GM19452 (cell line): ENCODE data around the gene P3H2.
"Not testable (repeated sequence)": the region's sequence is repeated elsewhere in the genome, so short reads cannot be mapped to it uniquely, and the experiment has no call there.

Experiments
- ATAC-seq: cut with Tn5 transposase; IDR thresholded peaks from one replicate; pipeline ENCODE4 v1.9.1; 2021; ENCODE audit not compliant: unreplicated experiment

Gene P3H2, protein sequence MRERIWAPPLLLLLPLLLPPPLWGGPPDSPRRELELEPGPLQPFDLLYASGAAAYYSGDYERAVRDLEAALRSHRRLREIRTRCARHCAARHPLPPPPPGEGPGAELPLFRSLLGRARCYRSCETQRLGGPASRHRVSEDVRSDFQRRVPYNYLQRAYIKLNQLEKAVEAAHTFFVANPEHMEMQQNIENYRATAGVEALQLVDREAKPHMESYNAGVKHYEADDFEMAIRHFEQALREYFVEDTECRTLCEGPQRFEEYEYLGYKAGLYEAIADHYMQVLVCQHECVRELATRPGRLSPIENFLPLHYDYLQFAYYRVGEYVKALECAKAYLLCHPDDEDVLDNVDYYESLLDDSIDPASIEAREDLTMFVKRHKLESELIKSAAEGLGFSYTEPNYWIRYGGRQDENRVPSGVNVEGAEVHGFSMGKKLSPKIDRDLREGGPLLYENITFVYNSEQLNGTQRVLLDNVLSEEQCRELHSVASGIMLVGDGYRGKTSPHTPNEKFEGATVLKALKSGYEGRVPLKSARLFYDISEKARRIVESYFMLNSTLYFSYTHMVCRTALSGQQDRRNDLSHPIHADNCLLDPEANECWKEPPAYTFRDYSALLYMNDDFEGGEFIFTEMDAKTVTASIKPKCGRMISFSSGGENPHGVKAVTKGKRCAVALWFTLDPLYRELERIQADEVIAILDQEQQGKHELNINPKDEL

DNA sequence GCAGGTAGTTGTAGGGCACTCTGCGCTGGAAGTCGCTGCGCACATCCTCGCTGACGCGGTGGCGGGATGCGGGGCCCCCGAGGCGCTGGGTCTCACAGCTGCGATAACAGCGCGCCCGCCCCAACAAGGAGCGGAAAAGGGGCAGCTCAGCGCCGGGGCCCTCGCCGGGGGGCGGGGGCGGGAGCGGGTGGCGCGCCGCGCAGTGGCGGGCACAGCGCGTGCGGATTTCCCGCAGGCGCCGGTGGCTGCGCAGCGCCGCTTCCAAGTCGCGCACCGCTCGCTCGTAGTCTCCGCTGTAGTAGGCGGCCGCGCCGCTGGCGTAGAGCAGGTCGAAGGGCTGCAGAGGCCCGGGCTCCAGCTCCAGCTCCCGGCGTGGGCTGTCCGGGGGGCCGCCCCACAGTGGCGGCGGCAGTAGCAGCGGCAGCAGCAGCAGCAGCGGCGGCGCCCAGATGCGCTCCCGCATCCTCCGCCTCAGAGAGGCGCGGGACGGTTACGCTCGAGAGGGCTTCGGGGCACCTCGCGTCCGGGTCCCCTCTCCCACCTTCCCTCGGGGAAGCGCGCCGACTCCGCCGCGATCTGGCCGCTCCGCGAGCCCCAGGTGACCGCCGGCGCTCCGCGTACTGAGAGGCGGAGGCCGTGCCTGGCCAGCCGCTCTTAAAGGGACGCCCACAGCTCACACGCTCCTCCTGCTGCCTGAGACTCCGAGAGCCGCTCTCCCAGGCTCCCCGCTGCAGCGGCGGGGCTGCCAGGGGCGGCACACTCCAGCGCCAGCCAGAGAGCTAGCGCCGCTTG, at the start of gene P3H2:
Gene P3H2 (minus strand): TSS at position 629 of the 792 bp plus-strand sequence. CDS start 166 bp downstream, at position 463.
- peak; percentile 78 for ATAC-seq

- ATAC-seq = peak; percentile 79
Measured at GRCh38 chr3:190169877-190170276, 49.2 kb upstream of the P3H2 start.

- peak; percentile 10 for ATAC-seq
Measured at GRCh38 chr3:190169243-190169642, 48.5 kb upstream of the P3H2 start.

DNA sequence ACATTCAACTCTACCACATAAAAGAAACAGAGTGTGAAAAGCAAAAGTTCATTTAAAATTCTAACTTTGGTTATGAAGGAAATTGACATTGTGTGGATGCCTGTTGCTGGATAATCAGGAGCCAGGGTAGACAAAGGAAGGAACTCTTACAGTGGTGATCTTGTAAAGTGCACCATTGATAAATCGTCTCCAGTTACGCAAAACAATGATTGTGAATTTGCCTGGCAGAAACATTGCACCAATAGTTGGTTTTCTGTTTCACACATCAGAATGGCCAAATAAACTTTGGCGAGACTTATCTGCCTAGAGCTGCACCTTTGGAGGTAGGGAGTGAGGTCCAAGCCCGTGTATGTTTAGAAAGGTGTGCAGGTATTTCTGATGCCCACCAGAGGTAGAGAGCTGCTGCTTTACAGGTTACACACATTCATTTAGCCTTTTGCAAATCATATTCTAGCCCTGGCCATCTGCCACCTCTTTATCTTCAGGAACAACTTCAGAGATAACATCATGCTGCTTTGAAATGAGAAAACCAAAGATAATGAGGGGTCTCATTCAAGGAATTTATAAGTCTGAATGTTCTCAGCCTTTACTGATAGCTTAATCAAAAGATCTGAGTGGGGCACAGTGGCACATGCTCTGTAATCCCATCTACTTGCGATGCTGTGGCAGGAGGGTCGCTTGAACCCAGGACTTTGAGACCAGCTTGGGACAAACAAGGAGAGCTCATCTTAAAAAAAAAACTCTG, 47.4 kb upstream of the P3H2 start:
- ATAC-seq = no peak

DNA sequence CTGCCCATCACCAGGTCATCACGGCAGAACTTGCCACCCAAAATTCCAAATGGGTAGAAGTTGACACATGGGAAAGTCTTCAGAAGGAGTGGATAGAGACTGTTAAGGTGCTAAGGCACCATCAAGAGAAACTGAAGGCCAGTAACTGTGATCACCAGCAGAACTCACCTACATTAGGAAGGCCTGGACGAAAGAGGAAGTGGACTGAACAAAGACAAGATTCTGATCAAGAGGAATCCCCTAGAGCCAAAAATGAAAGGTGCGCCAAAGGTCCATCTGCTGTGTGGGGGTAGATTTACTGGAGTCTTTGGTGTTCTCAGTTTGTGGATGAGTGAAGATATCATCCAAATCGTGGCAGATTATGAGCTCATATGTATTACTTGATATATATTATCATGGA, 46.3 kb upstream of the P3H2 start:
- ATAC-seq = no peak

GRCh38 chr3:190165253-190165652, 44.6 kb upstream of the P3H2 start:
- ATAC-seq = no peak

DNA sequence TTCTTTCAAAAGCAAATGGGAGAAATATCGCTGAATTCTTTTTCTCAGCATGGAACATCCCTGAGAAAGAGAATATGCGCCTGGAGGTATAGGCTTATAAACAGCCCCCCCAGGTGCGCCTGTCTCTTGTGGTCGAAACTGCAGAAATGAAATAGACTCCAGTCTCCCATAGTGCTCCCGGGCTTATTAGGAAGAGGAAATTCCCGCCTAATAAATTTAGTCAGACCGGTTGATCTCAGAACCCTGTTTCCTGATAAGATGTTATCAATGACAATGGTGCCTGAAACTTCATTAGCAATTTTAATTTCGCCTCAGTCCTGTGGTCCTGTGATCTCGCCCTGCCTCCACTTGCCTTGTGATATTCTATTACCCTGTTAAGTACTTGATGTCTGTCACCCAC, 41.3 kb upstream of the P3H2 start:
- not testable (repeated sequence) for ATAC-seq

- ATAC-seq = no peak
Measured at GRCh38 chr3:190159902-190160435, 39.3 kb upstream of the P3H2 start.

DNA sequence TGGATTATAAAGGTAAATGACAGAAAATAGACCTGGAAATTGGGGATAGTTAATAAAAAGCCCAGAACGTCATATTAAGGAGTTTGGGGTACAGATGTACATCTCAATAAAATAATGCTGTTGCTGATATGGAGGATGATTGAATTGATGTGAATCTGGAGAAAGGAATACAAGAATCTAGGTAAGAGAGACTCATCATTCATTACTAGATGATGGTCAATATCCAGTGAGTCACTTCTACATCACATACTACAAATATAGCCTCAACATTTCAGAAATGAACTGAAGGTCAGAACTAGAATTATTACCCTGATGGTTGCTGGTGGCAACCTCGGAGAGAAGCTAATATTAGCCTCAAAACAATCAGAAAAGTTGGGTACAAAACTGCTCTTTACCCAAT, 37.6 kb upstream of the P3H2 start:
- ATAC-seq = no peak

DNA sequence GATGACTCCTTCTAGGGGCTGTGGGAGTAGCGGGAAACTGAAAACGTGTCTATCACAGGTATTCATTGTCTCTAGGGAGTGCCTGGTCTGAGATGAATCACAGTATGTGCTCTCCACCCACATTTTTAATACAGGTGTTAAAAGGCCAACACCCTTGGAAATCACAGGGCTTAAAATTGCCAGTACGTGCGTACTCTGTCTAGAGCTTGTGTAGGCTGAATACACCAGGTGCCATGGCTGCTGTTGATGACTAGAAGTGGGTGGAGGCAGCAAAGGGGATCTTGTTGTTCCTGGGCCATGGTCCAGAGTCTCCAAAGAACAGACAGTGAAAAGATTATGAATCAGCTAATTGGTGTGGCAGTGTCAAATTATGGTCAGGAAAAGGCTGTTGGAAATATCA, 35.1 kb upstream of the P3H2 start:
- no peak for ATAC-seq

GRCh38 chr3:190150681-190151080, 30.0 kb upstream of the P3H2 start:
- ATAC-seq = no peak

DNA sequence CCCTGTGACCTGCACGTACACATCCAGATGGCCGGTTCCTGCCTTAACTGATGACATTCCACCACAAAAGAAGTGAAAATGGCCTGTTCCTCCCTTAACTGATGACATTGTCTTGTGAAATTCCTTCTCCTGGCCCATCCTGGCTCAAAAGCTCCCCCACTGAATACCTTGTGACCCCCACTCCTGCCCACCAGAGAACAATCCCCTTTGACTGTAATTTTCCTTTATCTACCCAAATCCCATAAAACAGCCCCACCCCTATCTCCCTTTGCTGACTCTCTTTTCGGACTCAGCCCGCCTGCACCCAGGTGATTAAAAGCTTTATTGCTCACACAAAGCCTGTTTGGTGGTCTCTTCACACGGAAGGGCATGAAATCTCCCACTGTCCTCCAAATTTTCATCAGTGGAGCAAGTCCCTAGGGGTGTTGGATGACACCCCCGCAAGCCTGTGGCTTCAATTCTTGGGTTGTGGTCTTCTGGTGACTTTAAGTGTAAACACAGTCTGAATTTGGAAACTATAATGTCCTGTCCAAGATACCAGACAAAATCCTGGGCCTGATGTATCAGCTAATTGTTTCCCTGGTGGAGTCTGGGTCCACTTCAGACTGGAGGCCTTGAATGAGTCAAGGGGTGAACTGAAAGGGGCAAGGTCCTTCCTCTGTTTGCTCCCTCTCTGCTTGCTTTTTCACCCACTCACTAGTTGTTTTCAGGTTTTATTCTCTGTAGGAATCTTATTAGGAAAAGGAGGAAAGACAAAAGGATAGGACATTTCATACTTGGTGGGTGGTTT, 29.3 kb upstream of the P3H2 start:
- not testable (repeated sequence) for ATAC-seq

DNA sequence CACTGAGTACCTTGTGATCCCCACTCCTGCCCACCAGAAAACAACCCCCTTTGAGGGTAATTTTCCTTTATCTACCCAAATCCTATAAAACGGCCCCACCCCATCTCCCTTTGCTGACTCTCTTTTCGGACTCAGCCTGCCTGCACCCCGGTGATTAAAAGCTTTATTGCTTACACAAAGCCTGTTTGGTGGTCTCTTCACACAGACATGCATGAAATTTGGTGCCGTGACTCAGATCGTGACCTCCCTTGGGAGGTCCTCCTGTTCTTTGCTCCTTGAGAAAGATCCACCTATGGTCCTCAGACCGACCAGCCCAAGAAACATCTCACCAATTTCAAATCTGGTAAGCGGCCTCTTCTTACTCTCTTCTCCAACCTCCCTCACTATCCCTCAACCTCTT, 24.1 kb upstream of the P3H2 start:
- ATAC-seq = not testable (repeated sequence)

GRCh38 chr3:190142041-190142440, 21.3 kb upstream of the P3H2 start:
- ATAC-seq = no peak

GRCh38 chr3:190139365-190139764, 18.7 kb upstream of the P3H2 start:
- no peak for ATAC-seq

DNA sequence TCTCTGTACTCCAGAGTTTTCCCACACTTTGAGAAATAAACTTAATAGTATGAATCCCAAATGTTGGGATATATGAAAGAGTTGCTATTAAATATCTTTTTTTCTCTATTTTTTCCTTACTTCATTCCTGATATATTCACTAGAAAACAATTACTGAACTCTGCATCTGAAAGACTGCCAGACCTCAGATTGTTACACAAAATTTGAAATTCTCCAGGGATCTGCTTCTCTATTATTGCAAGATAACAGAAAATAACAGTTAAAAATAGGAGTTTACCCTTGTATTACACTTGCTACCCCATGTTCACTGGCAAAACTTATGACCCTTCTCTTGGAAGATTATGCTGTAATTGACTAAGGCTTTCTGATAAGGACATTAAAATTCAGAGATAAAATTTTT, 11.7 kb upstream of the P3H2 start:
- no peak for ATAC-seq

GRCh38 chr3:190131329-190131728, 10.6 kb upstream of the P3H2 start:
- no peak for ATAC-seq

DNA sequence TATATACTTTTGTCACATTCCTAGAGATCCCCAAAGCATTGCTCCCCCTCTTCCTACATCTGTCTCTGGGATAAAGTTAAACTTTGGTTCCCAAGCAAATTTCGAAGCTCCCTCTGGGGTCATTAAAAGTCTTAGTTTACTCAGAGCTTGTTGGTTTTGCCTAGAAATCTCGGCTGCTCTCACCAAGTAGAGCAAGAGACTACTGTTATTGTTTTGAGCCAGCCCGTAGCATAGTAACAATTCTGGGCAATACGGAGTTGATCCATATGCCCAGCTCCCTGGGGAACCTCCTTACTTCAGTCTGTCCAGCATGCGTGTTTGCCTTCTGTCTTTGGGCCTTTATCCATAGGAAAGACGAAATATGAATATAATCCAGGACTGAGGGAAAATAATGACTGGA, 10.0 kb upstream of the P3H2 start:
- no peak for ATAC-seq

DNA sequence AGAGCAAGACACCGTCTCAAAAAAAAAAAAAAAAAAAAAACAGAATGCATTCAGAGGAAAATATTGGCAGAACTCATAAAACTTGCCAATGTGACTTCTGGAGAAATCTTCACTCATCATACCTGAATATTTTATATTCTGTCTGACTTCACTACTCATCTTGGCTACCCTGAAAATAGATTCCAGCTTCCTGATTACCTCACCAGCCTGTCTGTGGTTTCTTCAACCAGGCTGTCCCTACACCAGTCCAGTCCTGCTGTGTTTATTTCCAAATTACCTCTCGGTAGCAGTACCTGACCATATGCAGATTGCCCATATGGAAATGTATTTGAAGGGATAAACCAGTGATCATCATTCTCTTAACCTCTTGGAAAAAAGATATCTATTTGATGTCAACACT, 9.3 kb upstream of the P3H2 start:
- ATAC-seq = no peak

DNA sequence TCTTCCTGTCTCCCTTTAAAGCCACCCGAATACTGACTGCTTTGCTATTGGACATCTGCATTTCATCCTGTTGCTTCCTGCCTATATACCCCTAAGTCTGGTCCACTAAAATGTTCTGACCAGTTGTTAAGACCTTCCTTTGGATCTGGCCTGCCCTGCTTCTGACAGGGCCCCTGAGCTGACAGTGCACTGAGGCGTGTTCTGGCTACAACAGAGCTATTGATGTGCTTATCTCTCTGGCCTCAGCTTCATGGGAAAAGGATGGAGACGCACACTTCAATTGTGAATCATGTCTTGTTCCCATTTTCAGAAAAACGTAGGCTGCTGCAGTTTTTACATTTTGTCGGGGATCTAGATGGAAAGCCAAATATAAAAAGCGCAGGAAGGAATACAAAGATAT, 7.1 kb upstream of the P3H2 start:
- ATAC-seq = no peak
